Sigmoid colon (tissue), 4 donors: ENCODE results near the gene ATP5MG.

ENCODE experiments used
- POLR2A ChIP-seq, 2 donors: fragments of 450-650 bp; IDR thresholded peaks; one replicate each; pipeline ENCODE4 v1.6.1; 2016; ENCODE audit warnings: antibody characterized with exemption in 2 of 2, mild to moderate bottlenecking in 2 of 2, moderate library complexity in 2 of 2
- POLR2AphosphoS5 ChIP-seq, 4 donors: sonication (generic); formaldehyde crosslinking; IDR thresholded peaks; one replicate each; pipeline ENCODE4 v1.6.1; 2017; ENCODE audit warnings: antibody characterized with exemption in 4 of 4
- TF ChIP-seq, protein P1 (sequence below), 4 experiments: fragments of 450-650 bp in 3 of 4; fragments of 200-600 bp in 1 of 4; IDR thresholded peaks; one replicate each; pipeline ENCODE4 v1.5.1; 2016 to 2019; ENCODE audit warnings: antibody characterized with exemption in 4 of 4, mild to moderate bottlenecking in 3 of 4, moderate library complexity in 2 of 4

DNA sequence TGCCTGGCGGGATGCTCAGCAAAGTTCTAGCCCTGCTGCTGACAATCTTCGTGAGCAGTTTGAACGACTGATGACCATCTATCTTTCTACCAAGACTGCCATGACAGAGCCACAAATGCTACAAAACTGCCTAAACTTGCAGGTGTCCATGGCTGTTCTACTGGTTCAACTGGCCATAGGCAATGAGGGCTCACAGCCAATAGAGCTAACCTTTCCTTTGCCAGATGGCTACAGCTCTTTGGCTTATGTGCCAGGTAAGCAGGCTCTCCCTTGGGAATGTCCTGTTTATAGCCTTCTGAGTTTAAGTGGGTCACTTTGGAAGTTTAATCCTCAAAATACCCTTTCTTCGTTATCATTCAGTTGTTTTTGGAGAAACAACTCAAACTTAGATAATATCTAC is 21.9 kb upstream of the ATP5MG start:
- TF ChIP-seq, protein P1, sequence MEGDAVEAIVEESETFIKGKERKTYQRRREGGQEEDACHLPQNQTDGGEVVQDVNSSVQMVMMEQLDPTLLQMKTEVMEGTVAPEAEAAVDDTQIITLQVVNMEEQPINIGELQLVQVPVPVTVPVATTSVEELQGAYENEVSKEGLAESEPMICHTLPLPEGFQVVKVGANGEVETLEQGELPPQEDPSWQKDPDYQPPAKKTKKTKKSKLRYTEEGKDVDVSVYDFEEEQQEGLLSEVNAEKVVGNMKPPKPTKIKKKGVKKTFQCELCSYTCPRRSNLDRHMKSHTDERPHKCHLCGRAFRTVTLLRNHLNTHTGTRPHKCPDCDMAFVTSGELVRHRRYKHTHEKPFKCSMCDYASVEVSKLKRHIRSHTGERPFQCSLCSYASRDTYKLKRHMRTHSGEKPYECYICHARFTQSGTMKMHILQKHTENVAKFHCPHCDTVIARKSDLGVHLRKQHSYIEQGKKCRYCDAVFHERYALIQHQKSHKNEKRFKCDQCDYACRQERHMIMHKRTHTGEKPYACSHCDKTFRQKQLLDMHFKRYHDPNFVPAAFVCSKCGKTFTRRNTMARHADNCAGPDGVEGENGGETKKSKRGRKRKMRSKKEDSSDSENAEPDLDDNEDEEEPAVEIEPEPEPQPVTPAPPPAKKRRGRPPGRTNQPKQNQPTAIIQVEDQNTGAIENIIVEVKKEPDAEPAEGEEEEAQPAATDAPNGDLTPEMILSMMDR (IDR thresholded peaks at IDR 0.05) = no peak
- TF ChIP-seq POLR2A (IDR thresholded peaks at IDR 0.05) = no peak
- no peak for TF ChIP-seq POLR2AphosphoS5 (IDR thresholded peaks at IDR 0.05)
